H9 (cell line): Measurements from ENCODE around the gene ARIH1. TPM values are rescaled to one million over a fixed set of nuclear protein-coding genes. Genes with fewer than 3 reads are reported as not detected.

Experiments
- DNase-seq: peaks from one replicate; pipeline ENCODE4 v3.0.0-alpha.2; 2017
- H2AFZ ChIP-seq: one replicate; pipeline ENCODE4 v1.6.1; 2013; ENCODE audit warnings: mild to moderate bottlenecking, low read length, control low read depth, moderate library complexity
- H2AK5ac ChIP-seq: 2 replicates; pipeline ENCODE4 v1.6.1; 2013; ENCODE audit warnings: low read length, control low read depth, mixed read lengths; ENCODE audit not compliant: insufficient read length
- H2BK120ac ChIP-seq: one replicate; pipeline ENCODE4 v1.6.1; 2013; ENCODE audit warnings: low read depth, mild to moderate bottlenecking, low read length, control low read depth, inconsistent platforms; ENCODE audit not compliant: poor library complexity, severe bottlenecking
- H2BK12ac ChIP-seq: 2 replicates; pipeline ENCODE4 v1.6.1; 2013; ENCODE audit warnings: low read length, control low read depth, mixed read lengths, low read depth; ENCODE audit not compliant: insufficient read length
- H2BK15ac ChIP-seq: 2 replicates; pipeline ENCODE4 v1.6.1; 2013; ENCODE audit warnings: low read depth, low read length, control low read depth
- H2BK20ac ChIP-seq: one replicate; pipeline ENCODE4 v1.6.1; 2013; ENCODE audit warnings: low read depth, mild to moderate bottlenecking, low read length, control low read depth, inconsistent platforms; ENCODE audit not compliant: poor library complexity, severe bottlenecking
- H2BK5ac ChIP-seq: 2 replicates; pipeline ENCODE4 v1.6.1; 2013; ENCODE audit warnings: low read length, control low read depth, mixed read lengths; ENCODE audit not compliant: insufficient read length
- H3K14ac ChIP-seq: 2 replicates; pipeline ENCODE4 v1.6.1; 2013; ENCODE audit warnings: low read length, control low read depth; ENCODE audit not compliant: insufficient read depth
- H3K18ac ChIP-seq: 2 replicates; pipeline ENCODE4 v1.6.1; 2013; ENCODE audit warnings: low read depth, mild to moderate bottlenecking, mixed read lengths, low read length, control low read depth; ENCODE audit not compliant: insufficient read length
- H3K23ac ChIP-seq: 2 replicates; pipeline ENCODE4 v1.6.1; 2013; ENCODE audit warnings: low read length, control low read depth, mixed read lengths, low read depth; ENCODE audit not compliant: insufficient read length
- H3K23me2 ChIP-seq: 2 replicates; pipeline ENCODE4 v1.6.1; 2013; ENCODE audit warnings: low read depth, mild to moderate bottlenecking, mixed read lengths, low read length, control low read depth; ENCODE audit not compliant: insufficient read length, poor library complexity, severe bottlenecking
- H3K27ac ChIP-seq: 2 replicates; pipeline ENCODE4 v1.5.1; 2013; ENCODE audit warnings: low read length, control low read depth, mixed read lengths, low read depth; ENCODE audit not compliant: insufficient read length
- H3K27me3 ChIP-seq: 2 replicates; pipeline ENCODE4 v1.6.1; 2013; ENCODE audit warnings: low read length, control low read depth, inconsistent platforms; ENCODE audit not compliant: insufficient read depth
- H3K4ac ChIP-seq: 2 replicates; pipeline ENCODE4 v1.6.1; 2013; ENCODE audit warnings: low read depth, mild to moderate bottlenecking, control low read depth, inconsistent platforms, low read length, moderate library complexity
- H3K4me1 ChIP-seq: 2 replicates; pipeline ENCODE4 v1.6.1; 2013; ENCODE audit warnings: low read length, control low read depth, inconsistent platforms; ENCODE audit not compliant: insufficient read depth
- H3K4me2 ChIP-seq: 2 replicates; pipeline ENCODE4 v1.6.1; 2013; ENCODE audit warnings: low read length, control low read depth, mixed read lengths; ENCODE audit not compliant: insufficient read length, insufficient read depth
- H3K56ac ChIP-seq: 2 replicates; pipeline ENCODE4 v1.6.1; 2013; ENCODE audit warnings: low read depth, mild to moderate bottlenecking, mixed read lengths, low read length, control low read depth; ENCODE audit not compliant: insufficient read length
- H3K79me1 ChIP-seq: 2 replicates; pipeline ENCODE4 v1.6.1; 2013; ENCODE audit warnings: low read depth, mild to moderate bottlenecking, moderate library complexity, low read length, control low read depth, inconsistent platforms; ENCODE audit not compliant: insufficient read depth, poor library complexity, severe bottlenecking
- H3K79me2 ChIP-seq: 2 replicates; pipeline ENCODE4 v1.6.1; 2013; ENCODE audit warnings: low read length, control low read depth, inconsistent platforms; ENCODE audit not compliant: insufficient read depth
- H3K9ac ChIP-seq: 2 replicates; pipeline ENCODE4 v1.6.1; 2013; ENCODE audit warnings: low read length, control low read depth, mixed read lengths; ENCODE audit not compliant: insufficient read length; ENCODE audit errors: extremely low read depth
- H3K9me3 ChIP-seq: one replicate; pipeline ENCODE4 v1.6.1; 2013; ENCODE audit warnings: low read depth, low read length, inconsistent platforms; ENCODE audit not compliant: control insufficient read depth
- H3T11ph ChIP-seq: one replicate; pipeline ENCODE4 v1.6.1; 2013; ENCODE audit warnings: mild to moderate bottlenecking, low read length, control low read depth, inconsistent platforms
- H4K20me1 ChIP-seq: one replicate; pipeline ENCODE4 v1.6.1; 2013; ENCODE audit not compliant: control insufficient read depth, insufficient read length, insufficient read depth
- H4K5ac ChIP-seq: 2 replicates; pipeline ENCODE4 v1.6.1; 2013; ENCODE audit warnings: low read depth, mild to moderate bottlenecking, mixed read lengths, low read length, control low read depth; ENCODE audit not compliant: insufficient read length
- H4K8ac ChIP-seq: replicated peaks from 2 replicates; pipeline ENCODE4 v1.6.1; 2013; ENCODE audit warnings: low read length, control low read depth, mixed read lengths, low read depth; ENCODE audit not compliant: insufficient read length
- H4K91ac ChIP-seq: 2 replicates; pipeline ENCODE4 v1.6.1; 2013; ENCODE audit warnings: low read depth, mild to moderate bottlenecking, moderate library complexity, mixed read lengths, low read length, control low read depth; ENCODE audit not compliant: insufficient read length
- H3K27ac Mint-ChIP-seq, 3 experiments: 2 replicates in 2 of 3; 3 replicates in 1 of 3; pipeline ENCODE4 v1.8.0; 2020 to 2021; ENCODE audit warnings: mixed read lengths in 3 of 3, mild to moderate bottlenecking in 1 of 3, moderate library complexity in 1 of 3
- H3K27me3 Mint-ChIP-seq: 2 replicates; pipeline ENCODE4 v1.8.0; 2021; ENCODE audit warnings: low read depth, mild to moderate bottlenecking, moderate library complexity, mixed read lengths
- H3K36me3 Mint-ChIP-seq, 3 experiments: 2 replicates in 2 of 3; 3 replicates in 1 of 3; pipeline ENCODE4 v1.8.0; 2020 to 2021; ENCODE audit warnings: low read depth in 3 of 3, mixed read lengths in 3 of 3; ENCODE audit not compliant: insufficient read depth in 1 of 3
- H3K4me1 Mint-ChIP-seq, 2 experiments: 2 replicates each; pipeline ENCODE4 v1.8.0; 2020; ENCODE audit warnings: mixed read lengths in 2 of 2
- H3K4me3 Mint-ChIP-seq, 2 experiments: 2 replicates in 1 of 2; 3 replicates in 1 of 2; pipeline ENCODE4 v1.8.0; 2020 to 2021; ENCODE audit warnings: mild to moderate bottlenecking in 2 of 2, mixed read lengths in 2 of 2, moderate library complexity in 1 of 2
- H3K9me3 Mint-ChIP-seq, 2 experiments: 2 replicates in 1 of 2; 3 replicates in 1 of 2; pipeline ENCODE4 v1.8.0; 2020; ENCODE audit warnings: mild to moderate bottlenecking in 2 of 2, mixed read lengths in 2 of 2, moderate library complexity in 1 of 2
- CTCF ChIP-seq: fragments of 200-600 bp; sonication (generic); conservative IDR thresholded peaks from 3 replicates; pipeline ENCODE4 v1.8.0; 2021; ENCODE audit warnings: antibody characterized with exemption, mild to moderate bottlenecking
- WGBS: extraction: QIAGEN DNeasy Blood & Tissue Kit; methylation state at CpG from one replicate; pipeline ENCODE4 v1.1.7; 2013; ENCODE audit warnings: missing lambda C conversion rate, low lambda C conversion rate, mixed read lengths; ENCODE audit not compliant: insufficient read length; ENCODE audit errors: extremely low coverage; 5-methylcytosine and 5-hydroxymethylcytosine counted together
- total RNA-seq: library from RNA; stranded (reverse); gene quantifications from 2 replicates; pipeline ENCODE4 v1.2.1, GENCODE V29; 2021

The ARIH1 gene
- total RNA-seq, 1 experiment from 2014 or later = 158 TPM

- H3K79me2 ChIP-seq = no peaks in the 10 kb centered on the region
- H2BK15ac ChIP-seq = no peak overlapping the region
- H3K56ac ChIP-seq = no peak overlapping the region
- no peak overlapping the region for H4K5ac ChIP-seq
- no peak for TF ChIP-seq CTCF
- H3K27me3 ChIP-seq = no peaks in the 10 kb centered on the region
- no peak overlapping the region for H2BK120ac ChIP-seq
- no peak overlapping the region for H2BK20ac ChIP-seq
- no peak overlapping the region for H3K4ac ChIP-seq
- Mint-ChIP-seq H3K4me1 (no peaks in the 10 kb centered on the region), H3K36me3 (peaks cover 27 to 75% (median 65%) of the 10 kb centered on the region in 3 experiments), H3K27ac (no peak overlapping the region), H3K9me3 (no peaks in the 10 kb centered on the region), H3K27me3 (no peaks in the 10 kb centered on the region), H3K4me3 (no peak overlapping the region)
- no peak overlapping the region for H4K91ac ChIP-seq
- H3K23me2 ChIP-seq = no peaks in the 10 kb centered on the region
- H2AFZ ChIP-seq = no peak overlapping the region
- no peaks in the 10 kb centered on the region for H3K4me1 ChIP-seq
- no peak overlapping the region for H3K27ac ChIP-seq
- H3K4me2 ChIP-seq = no peak overlapping the region
- H3T11ph ChIP-seq = no peak overlapping the region
- H4K8ac ChIP-seq = no peak overlapping the region
- H3K23ac ChIP-seq = no peak overlapping the region
- no CpG with 5 or more reads among the region's 3 CpGs for WGBS
- no peak overlapping the region for H3K9ac ChIP-seq
- H2BK12ac ChIP-seq = no peak overlapping the region
- no peak overlapping the region for H3K14ac ChIP-seq
- no peaks in the 10 kb centered on the region for H3K9me3 ChIP-seq
- no peak overlapping the region for H2BK5ac ChIP-seq
- H3K79me1 ChIP-seq = no peaks in the 10 kb centered on the region
- no peaks in the 10 kb centered on the region for H4K20me1 ChIP-seq
- no peak overlapping the region for H2AK5ac ChIP-seq
- DNase-seq = no peak
- no peak overlapping the region for H3K18ac ChIP-seq
Observed at GRCh38 chr15:72579814-72580213, 105.7 kb downstream of the ARIH1 start.
